Stomach (tissue), 4 donors: ENCODE results near the gene MARCHF3.

Experiments used
- CTCF ChIP-seq, 7 experiments: fragments of 450-650 bp in 4 of 7; fragments of 200-600 bp in 3 of 7; sonication (generic) in 3 of 7; IDR thresholded peaks; one replicate each; pipeline ENCODE4 v1.5.1; 2016 to 2019; ENCODE audit warnings: antibody characterized with exemption in 7 of 7, control low read depth in 2 of 7, mild to moderate bottlenecking in 1 of 7
- POLR2A ChIP-seq, 4 donors: fragments of 450-650 bp; IDR thresholded peaks; one replicate each; pipeline ENCODE4 v1.6.1; 2016; ENCODE audit warnings: antibody characterized with exemption in 4 of 4, control low read depth in 2 of 4, mild to moderate bottlenecking in 1 of 4, moderate library complexity in 1 of 4
- POLR2AphosphoS5 ChIP-seq, 3 donors: sonication (generic); formaldehyde crosslinking; IDR thresholded peaks; one replicate each; pipeline ENCODE4 v1.6.1; 2016; ENCODE audit warnings: antibody characterized with exemption in 3 of 3

- TF ChIP-seq CTCF (IDR thresholded peaks at IDR 0.05), result no peak
- TF ChIP-seq POLR2AphosphoS5 (IDR thresholded peaks at IDR 0.05), result no peak
- no peak for TF ChIP-seq POLR2A (IDR thresholded peaks at IDR 0.05)
These were observed 91.9 kb downstream of the MARCHF3 start for GRCh38 chr5:126938466-126938865.
